T1000 (cell line): Measurements from ENCODE around the gene CHMP4B.
"Not testable (repeated sequence)": the region's sequence is repeated elsewhere in the genome, so short reads cannot be mapped to it uniquely, and the experiment has no call there.

ENCODE experiments used
- DNase-seq: peaks from one replicate; lab custom pipeline; 2025; ENCODE audit warnings: mixed read lengths; lab: John Stamatoyannopoulos, UW

CHMP4B gene

GRCh38 chr20:33789858-33790182 lies 21.3 kb upstream of the CHMP4B start:
- no peak for DNase-seq

GRCh38 chr20:33790566-33790965 lies 20.6 kb upstream of the CHMP4B start:
- no peak for DNase-seq

- no peak for DNase-seq
These were observed 20.1 kb upstream of the CHMP4B start for GRCh38 chr20:33791021-33791420.

DNA sequence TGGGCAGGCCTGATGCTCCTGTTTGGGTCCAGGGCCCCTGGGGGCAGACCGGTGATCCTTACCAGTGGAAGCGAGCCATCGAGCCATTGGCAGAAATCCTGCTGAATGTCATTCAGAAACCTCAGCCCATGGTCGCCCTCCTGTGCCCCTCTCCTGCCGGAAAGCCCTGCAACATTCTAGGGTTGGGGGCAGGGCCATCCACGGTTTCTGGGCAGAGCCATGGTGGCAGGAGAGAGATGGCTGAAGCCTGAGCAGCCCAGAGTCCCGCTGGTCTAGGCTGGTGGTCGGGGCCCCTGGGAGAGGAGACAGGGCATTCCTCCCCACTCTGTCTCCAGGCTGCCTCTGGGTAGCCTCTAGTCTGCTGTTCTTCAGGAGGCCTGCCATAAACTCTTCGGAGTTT lies 19.6 kb upstream of the CHMP4B start:
- DNase-seq: no peak

DNA sequence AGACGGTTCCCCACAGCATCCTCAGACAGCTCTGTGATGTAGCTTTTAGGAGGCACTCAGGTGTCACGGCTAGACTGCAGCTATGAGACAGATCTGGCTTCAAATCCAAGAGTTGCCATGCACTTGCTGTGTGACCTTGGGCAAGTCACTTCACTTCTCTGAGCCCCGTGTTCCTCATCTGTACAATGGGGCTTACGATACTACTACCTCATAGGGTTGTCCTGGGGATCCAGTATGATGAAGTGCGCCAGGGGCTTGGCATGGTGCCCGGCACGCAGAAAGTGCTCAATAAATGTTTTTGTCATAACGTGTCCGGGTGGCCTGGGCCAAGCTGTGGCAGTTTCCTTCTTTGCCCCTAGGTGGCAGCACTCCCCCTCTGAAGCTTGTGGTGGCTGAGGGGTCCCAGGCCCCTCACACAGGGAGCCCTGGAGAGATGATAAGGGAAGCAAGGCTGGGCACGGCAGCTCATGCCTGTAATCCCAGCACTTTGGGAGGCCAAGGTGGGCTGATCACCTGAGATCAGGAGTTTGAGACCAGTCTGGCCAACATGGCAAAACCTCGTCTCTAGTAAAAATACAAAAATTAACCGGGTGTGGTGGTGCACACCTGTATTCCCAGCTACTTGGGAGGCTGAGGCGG lies 19.1 kb upstream of the CHMP4B start:
- DNase-seq: no peak

GRCh38 chr20:33792598-33792989 lies 18.6 kb upstream of the CHMP4B start:
- DNase-seq: not testable (repeated sequence)

GRCh38 chr20:33793011-33793931 lies 17.9 kb upstream of the CHMP4B start:
- DNase-seq: no peak

DNA sequence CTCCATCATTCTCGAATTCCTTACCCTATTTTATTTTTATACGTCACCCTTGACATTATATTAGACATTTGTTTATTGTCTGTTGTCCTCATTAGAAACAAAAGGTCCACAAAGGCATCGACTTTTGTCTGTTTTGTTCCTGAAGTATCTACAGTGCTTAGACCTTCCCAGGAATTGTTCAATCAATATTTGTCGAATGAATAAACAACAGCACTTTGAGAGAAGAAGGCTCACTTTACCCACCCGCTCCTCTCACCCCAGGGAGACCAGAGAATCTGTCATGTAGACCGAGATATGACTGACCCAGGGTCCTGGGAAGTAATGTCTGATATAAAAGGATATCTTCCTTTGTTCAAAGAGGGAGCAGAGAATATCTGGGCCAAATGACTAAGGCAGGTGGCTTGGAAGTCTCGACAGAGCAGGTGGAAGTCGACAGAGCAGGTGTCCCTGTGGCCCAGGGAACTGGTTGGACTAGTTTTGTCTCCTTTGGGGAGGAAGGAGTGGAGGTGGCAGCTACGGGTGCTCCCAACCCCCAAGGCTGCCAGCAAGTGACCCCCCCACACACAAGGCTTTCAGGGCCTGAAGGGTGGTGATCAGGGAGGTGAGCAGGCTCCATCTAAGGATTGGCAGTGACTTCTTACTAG lies 14.8 kb upstream of the CHMP4B start:
- DNase-seq: no peak

- DNase-seq: no peak
These were observed 14.1 kb upstream of the CHMP4B start for GRCh38 chr20:33796907-33797544.

- no peak for DNase-seq
These were observed 12.7 kb upstream of the CHMP4B start for GRCh38 chr20:33798444-33798843.

DNA sequence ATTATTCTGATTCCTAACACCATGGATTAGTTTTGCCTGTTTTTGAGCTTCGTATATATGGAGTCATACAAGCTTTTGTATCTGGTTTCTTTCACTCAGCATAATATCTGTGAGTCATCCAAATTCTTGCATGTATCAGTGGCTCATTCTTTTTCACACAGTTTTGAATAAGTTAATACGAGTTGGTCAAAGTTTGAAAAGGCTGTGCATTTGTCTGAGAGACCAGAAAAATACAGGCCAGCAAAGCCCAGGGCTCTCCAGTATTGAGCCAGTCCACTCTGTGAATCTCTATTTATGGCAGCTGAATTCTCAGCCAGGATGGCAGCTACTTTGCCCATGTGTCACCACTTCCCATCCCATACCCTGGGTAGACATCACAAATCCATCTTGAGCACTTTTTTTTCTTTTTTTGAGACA lies 7.2 kb upstream of the CHMP4B start:
- no peak for DNase-seq

DNA sequence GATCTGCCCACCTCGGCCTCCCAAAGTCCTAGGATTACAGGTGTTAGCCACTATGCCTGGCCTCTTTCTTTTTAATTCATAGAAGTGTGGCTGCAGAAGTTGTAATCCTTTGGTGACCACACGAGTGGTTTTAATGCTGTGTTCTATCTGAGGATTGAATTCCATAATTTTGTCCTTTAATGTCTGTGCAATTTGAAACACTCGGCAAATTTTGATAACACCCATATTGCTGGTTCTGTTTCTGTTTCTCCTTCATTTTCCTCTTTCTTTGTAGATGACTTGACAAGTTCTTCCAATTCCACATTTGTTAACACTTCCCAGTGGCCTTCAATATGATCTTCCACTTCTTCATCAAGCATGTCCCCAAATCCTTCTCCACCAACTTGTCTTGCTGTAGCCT lies 2.8 kb upstream of the CHMP4B start:
- no peak for DNase-seq

- no peak for DNase-seq
These were observed 889 bp upstream of the CHMP4B start for GRCh38 chr20:33810259-33810658.

GRCh38 chr20:33811776-33812151 lies 616 bp downstream of the CHMP4B start:
- DNase-seq: no peak

DNA sequence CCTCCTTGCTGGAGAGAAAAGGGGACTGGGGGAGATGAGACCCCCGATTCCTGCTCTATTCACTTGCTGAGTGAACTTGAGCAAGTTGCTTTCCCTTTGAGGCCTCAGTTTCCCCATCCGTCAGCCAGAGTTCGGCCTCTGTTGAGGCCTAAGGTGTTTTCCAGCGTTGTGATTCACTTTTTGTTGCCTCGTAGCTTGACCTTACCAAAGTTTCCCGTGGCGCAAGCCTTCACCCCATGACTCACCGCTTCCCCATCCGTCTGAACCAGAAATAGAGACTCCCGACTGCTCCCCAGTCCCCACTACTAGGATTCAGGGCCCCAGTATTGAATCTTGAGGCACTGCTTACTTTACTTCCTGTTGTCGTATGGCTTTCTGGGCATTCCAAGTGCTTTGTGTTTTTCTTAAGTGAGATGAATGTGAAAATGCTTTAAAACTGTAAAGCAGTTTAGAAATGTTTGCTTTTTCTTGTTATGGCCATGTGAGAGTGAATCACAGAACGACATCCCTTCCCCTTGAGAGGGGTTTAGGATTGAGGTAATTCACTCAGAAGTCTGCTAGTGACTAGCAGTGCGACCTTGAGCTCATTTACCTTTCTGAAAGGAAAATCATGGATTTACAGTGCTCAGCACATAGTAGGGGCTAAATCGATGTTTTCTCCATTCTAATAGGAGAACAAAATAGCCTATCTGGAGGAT lies 1.2 kb downstream of the CHMP4B start:
- DNase-seq: peak; percentile 36

- DNase-seq: no peak
These were observed 1.8 kb downstream of the CHMP4B start for GRCh38 chr20:33812908-33813462.

DNA sequence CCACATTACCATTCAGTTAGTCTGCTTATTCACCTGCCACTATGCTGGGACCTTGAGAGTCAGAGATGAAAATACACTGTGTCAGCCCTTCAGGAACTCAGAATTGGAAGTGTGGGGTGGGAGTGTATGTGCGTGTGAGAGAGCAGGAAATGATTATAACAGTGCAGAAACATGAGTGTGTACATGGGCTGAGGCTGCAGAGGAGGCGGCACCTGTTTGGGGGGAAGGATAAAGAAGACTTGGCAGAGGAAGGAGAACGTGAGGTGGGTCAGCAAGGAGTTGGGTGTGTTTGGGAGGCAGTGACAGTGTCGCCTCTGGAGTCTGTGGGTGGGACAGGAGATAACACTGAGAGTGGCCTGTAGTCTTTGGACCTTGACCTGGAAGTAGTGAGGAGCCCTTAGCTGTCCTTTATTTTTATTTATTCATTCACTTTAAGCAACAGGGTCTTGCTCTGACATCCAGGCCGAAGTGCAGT lies 3.1 kb downstream of the CHMP4B start:
- no peak for DNase-seq

GRCh38 chr20:33815671-33816070 lies 4.5 kb downstream of the CHMP4B start:
- DNase-seq: no peak

DNA sequence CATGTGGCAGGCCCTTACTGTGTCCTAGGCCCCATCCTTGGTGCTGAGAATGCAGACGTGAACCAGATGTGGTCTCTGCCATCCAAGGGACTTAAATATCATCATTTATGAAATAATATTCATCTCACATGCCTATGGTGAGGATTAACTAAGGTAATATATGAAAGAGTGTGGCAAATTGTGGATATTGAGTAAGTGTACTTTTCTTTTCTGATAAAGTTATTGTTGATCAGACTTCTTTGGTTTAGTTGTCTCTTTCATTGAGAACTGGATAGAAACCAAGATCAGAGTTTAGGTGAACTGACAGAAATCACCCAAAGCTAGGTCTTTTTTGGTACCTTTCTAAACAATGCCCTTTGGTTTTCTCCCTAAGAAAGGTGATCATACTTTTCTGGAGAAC lies 5.0 kb downstream of the CHMP4B start:
- DNase-seq: no peak

DNA sequence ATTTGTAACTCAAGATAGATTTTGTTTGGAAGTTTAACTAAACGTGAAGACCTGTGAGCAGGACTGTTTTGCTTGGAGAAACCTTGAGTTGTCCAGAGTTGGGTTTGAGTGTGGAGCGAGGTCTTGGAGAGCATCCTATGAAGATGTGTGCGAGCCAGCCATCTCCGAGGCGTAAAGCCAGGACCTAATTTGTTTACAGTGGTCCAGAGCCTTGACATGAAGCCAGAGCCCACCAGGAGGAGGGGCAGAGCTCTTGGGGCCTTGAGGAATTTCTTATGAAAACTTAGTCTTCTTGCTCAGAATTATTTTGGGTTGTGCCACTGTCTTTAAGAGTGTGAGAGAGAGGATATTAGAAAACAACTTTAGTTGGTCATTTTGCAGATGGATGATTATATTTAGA lies 6.3 kb downstream of the CHMP4B start:
- no peak for DNase-seq

DNA sequence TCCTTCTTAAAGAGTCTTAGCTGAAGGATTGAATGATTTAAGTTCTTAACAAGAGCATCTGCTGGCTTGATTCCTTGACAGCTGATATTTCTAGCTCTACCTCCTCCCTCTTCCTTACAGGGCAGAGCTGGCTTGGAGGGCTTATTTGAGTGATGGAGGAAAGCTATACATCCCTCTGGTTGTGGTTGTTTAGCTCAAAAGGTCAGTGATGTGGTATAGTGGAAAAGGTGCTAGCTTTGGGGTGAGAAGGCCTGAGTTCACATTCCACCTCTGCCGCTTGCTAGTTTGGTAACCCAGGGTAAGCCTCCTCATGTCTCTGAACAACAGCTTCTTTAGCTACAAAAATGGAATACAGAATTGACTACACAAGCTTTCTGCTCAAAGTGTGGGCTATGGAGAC lies 8.3 kb downstream of the CHMP4B start:
- no peak for DNase-seq

GRCh38 chr20:33820362-33820761 lies 9.2 kb downstream of the CHMP4B start:
- DNase-seq: no peak
